CD14-positive monocyte (primary cell): ENCODE results near the gene GAREM1. TPM values are rescaled to one million over a fixed set of nuclear protein-coding genes. Genes with fewer than 3 reads are reported as not detected.

ENCODE experiments used
- DNase-seq, 3 donors: peaks; one replicate each; pipeline ENCODE4 v3.0.0-alpha.2; 2011 to 2022
- H2AFZ ChIP-seq: 2 replicates; pipeline ENCODE4 v1.6.0; 2012; ENCODE audit warnings: mild to moderate bottlenecking, low read depth, low read length, inconsistent platforms; ENCODE audit not compliant: insufficient read depth, poor library complexity, severe bottlenecking
- H3K27ac ChIP-seq, 2 donors: 1 replicate in 1 of 2; 2 replicates in 1 of 2; pipeline ENCODE4 v1.5.1; 2012 to 2013; ENCODE audit warnings: low read length in 2 of 2, control low read depth in 1 of 2, inconsistent platforms in 1 of 2, low read depth in 1 of 2, mild to moderate bottlenecking in 1 of 2
- H3K27me3 ChIP-seq, 2 donors: one replicate each; pipeline versions ENCODE4 v1.6.0 to v1.6.1; 2011 to 2013; ENCODE audit warnings: low read length in 2 of 2; ENCODE audit not compliant: control insufficient read depth in 2 of 2, insufficient read depth in 2 of 2
- H3K36me3 ChIP-seq, 2 donors: replicated peaks in 1 of 2; 1 replicate in 1 of 2; 2 replicates in 1 of 2; pipeline versions ENCODE4 v1.5.1 to v1.6.1; 2012 to 2013; ENCODE audit warnings: low read length in 2 of 2, control low read depth in 1 of 2, inconsistent platforms in 1 of 2, mild to moderate bottlenecking in 1 of 2; ENCODE audit not compliant: insufficient read depth in 2 of 2, control insufficient read depth in 1 of 2
- H3K4me1 ChIP-seq, 2 donors: 1 replicate in 1 of 2; 2 replicates in 1 of 2; pipeline versions ENCODE4 v1.5.1 to v1.6.1; 2012 to 2013; ENCODE audit warnings: low read length in 2 of 2, control low read depth in 1 of 2, inconsistent platforms in 1 of 2, mild to moderate bottlenecking in 1 of 2, moderate library complexity in 1 of 2; ENCODE audit not compliant: insufficient read depth in 2 of 2, control insufficient read depth in 1 of 2
- H3K4me2 ChIP-seq: replicated peaks from 2 replicates; pipeline ENCODE3; 2012; ENCODE audit warnings: low read length, moderate library complexity, mild to moderate bottlenecking; ENCODE audit not compliant: poor library complexity, severe bottlenecking; ENCODE audit errors: extremely low read depth
- H3K4me3 ChIP-seq, 3 experiments: fragments of 200-600 bp in 1 of 3; sonication (generic) in 1 of 3; replicated peaks in 1 of 3; 1 replicate in 2 of 3; 2 replicates in 1 of 3; pipeline ENCODE4 v1.5.1; 2011 to 2013; ENCODE audit warnings: low read length in 3 of 3, mild to moderate bottlenecking in 3 of 3, control low read depth in 2 of 3, low read depth in 2 of 3, inconsistent platforms in 1 of 3, moderate library complexity in 1 of 3
- H3K79me2 ChIP-seq: 2 replicates; pipeline ENCODE4 v1.6.0; 2012; ENCODE audit warnings: mild to moderate bottlenecking, control low read depth, inconsistent platforms, low read length, moderate library complexity; ENCODE audit not compliant: insufficient read depth
- H3K9ac ChIP-seq: 2 replicates; pipeline ENCODE4 v1.6.0; 2017; ENCODE audit warnings: low read length, mild to moderate bottlenecking; ENCODE audit not compliant: insufficient read depth, poor library complexity, severe bottlenecking
- H3K9me3 ChIP-seq, 2 donors: replicated peaks in 1 of 2; 1 replicate in 1 of 2; 2 replicates in 1 of 2; pipeline versions ENCODE4 v1.5.1 to v1.6.1; 2012 to 2013; ENCODE audit warnings: low read length in 2 of 2, control low read depth in 1 of 2; ENCODE audit not compliant: control insufficient read depth in 1 of 2, insufficient read depth in 1 of 2
- H4K20me1 ChIP-seq: 2 replicates; pipeline ENCODE4 v1.6.0; 2012; ENCODE audit warnings: mild to moderate bottlenecking, low read length, control low read depth, moderate library complexity; ENCODE audit not compliant: insufficient read depth
- H3K27ac Mint-ChIP-seq, 7 donors: one replicate each; pipeline ENCODE4 v1.8.0; 2020; ENCODE audit warnings: mild to moderate bottlenecking in 7 of 7, mixed read lengths in 7 of 7, moderate library complexity in 6 of 7, inconsistent platforms in 2 of 7
- H3K27me3 Mint-ChIP-seq, 3 donors: one replicate each; pipeline ENCODE4 v1.8.0; 2021 to 2022; ENCODE audit warnings: low read depth in 3 of 3, mild to moderate bottlenecking in 3 of 3, mixed read lengths in 3 of 3, moderate library complexity in 3 of 3, inconsistent platforms in 1 of 3
- H3K36me3 Mint-ChIP-seq, 2 donors: one replicate each; pipeline ENCODE4 v1.8.0; 2020; ENCODE audit warnings: mixed read lengths in 2 of 2, inconsistent platforms in 1 of 2, mild to moderate bottlenecking in 1 of 2
- H3K4me1 Mint-ChIP-seq: one replicate; pipeline ENCODE4 v1.8.0; 2020; ENCODE audit warnings: mild to moderate bottlenecking, mixed read lengths
- H3K4me3 Mint-ChIP-seq, 2 donors: one replicate each; pipeline ENCODE4 v1.8.0; 2020; ENCODE audit warnings: mild to moderate bottlenecking in 2 of 2, mixed read lengths in 2 of 2, moderate library complexity in 1 of 2
- H3K9me3 Mint-ChIP-seq, 7 donors: one replicate each; pipeline ENCODE4 v1.8.0; 2020 to 2022; ENCODE audit warnings: mixed read lengths in 7 of 7, mild to moderate bottlenecking in 6 of 7, moderate library complexity in 6 of 7, inconsistent platforms in 2 of 7
- CTCF ChIP-seq: fragments of 200-600 bp; IDR thresholded peaks from one replicate; pipeline ENCODE4 v1.8.0; 2022; ENCODE audit warnings: antibody characterized with exemption, mild to moderate bottlenecking
- WGBS: methylation state at CpG from one replicate; pipeline ENCODE4 v1.1.5; 2013; ENCODE audit warnings: missing lambda C conversion rate; ENCODE audit not compliant: insufficient coverage; 5-methylcytosine and 5-hydroxymethylcytosine counted together
- intact Hi-C, 2 donors: fragments of 100-400 bp; cut with micrococcal nuclease; formaldehyde crosslinking; loops; one replicate each; pipeline versions ENCODE4 v1.15.0 to v1.15.1; 2023
- polyA plus RNA-seq, 3 donors: library from polyadenylated mRNA; depleted of rRNA in 1 of 3; unstranded in 2 of 3; stranded (reverse) in 1 of 3; fragments of 300-500 nt in 2 of 3; fragments of >200 nt in 1 of 3; fragmentation: Illumina TruSeq in 2 of 3; gene quantifications; 1 replicate in 2 of 3; 2 replicates in 1 of 3; pipeline ENCODE4 v1.2.3, GENCODE V29; 2012 to 2021

GAREM1 gene
- polyA plus RNA-seq, 3 donors: 0.24 TPM; not detected in 2

DNA sequence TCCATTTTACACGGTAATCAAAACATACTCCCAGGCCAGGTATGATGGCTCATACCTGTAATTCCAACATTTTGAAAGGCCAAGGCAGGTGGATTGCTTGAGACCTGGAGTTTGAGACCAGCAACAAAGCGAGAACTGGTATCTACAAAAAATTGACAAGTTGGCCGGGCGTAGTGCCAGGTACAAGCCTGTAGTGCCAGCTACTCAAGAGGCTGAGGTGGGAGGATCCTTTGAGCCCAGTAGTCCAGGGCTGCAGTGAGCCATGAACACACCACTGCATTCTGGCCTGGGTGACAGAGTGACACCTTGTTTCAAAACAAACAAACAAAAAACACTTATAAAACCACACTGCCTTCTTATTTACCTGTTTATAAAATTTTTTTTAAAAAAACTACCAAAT, 80.8 kb downstream of the GAREM1 start:
- no peaks in the 10 kb centered on the region for H3K79me2 ChIP-seq
- no peaks in the 10 kb centered on the region for H4K20me1 ChIP-seq
- H3K27me3 Mint-ChIP-seq: peaks cover 0 to 2% (median 0%) of the 10 kb centered on the region in 3 donors
- H3K36me3 Mint-ChIP-seq: no peaks in the 10 kb centered on the region
- H3K36me3 ChIP-seq: no peaks in the 10 kb centered on the region
- H3K4me1 ChIP-seq: no peaks in the 10 kb centered on the region
- no peak for TF ChIP-seq CTCF
- no peaks in the 10 kb centered on the region for H3K9me3 ChIP-seq
- H3K4me3 Mint-ChIP-seq: no peak overlapping the region
- no peak overlapping the region for H3K27ac Mint-ChIP-seq
- H3K4me2 ChIP-seq: no peak overlapping the region
- WGBS: 97% methylated on average over 4 of the region's 4 CpGs
- H3K4me3 ChIP-seq: no peak overlapping the region
- no peaks in the 10 kb centered on the region for H3K27me3 ChIP-seq
- no peak for DNase-seq
- intact Hi-C loops: no loop called here
- H3K9me3 Mint-ChIP-seq: peaks cover 0 to 8% (median 0%) of the 10 kb centered on the region in 7 donors
- H3K4me1 Mint-ChIP-seq: no peaks in the 10 kb centered on the region
- H2AFZ ChIP-seq: no peak overlapping the region
- no peak overlapping the region for H3K27ac ChIP-seq
- H3K9ac ChIP-seq: no peak overlapping the region

- no peak overlapping the region for H2AFZ ChIP-seq
- H3K4me3 ChIP-seq: no peak overlapping the region
- no peak overlapping the region for H3K27ac ChIP-seq
- H3K27me3 ChIP-seq: no peaks in the 10 kb centered on the region
- no peaks in the 10 kb centered on the region for H3K79me2 ChIP-seq
- no peak overlapping the region for H3K27ac Mint-ChIP-seq
- WGBS: no CpG with 5 or more reads among the region's 1 CpG
- H3K36me3 ChIP-seq: no peaks in the 10 kb centered on the region
- intact Hi-C loops: no loop called here
- H3K27me3 Mint-ChIP-seq: peaks cover 0 to 2% (median 0%) of the 10 kb centered on the region in 3 donors
- H3K4me2 ChIP-seq: no peak overlapping the region
- DNase-seq: no peak
- peaks cover 0 to 4% (median 0%) of the 10 kb centered on the region in 7 donors for H3K9me3 Mint-ChIP-seq
- H3K4me1 ChIP-seq: no peaks in the 10 kb centered on the region
- H3K4me3 Mint-ChIP-seq: no peak overlapping the region
- no peak overlapping the region for H3K9ac ChIP-seq
- H4K20me1 ChIP-seq: no peaks in the 10 kb centered on the region
- no peak for TF ChIP-seq CTCF
- no peaks in the 10 kb centered on the region for H3K4me1 Mint-ChIP-seq
- no peaks in the 10 kb centered on the region for H3K9me3 ChIP-seq
- no peaks in the 10 kb centered on the region for H3K36me3 Mint-ChIP-seq
These were observed 81.5 kb downstream of the GAREM1 start for GRCh38 chr18:32389191-32389590.
